GM12878 (cell line): Measurements from ENCODE around the gene CASK. TPM values are rescaled to one million over a fixed set of nuclear protein-coding genes. Genes with fewer than 3 reads are reported as not detected.

Source experiments
- CBX5 ChIP-seq: sonication (generic); IDR thresholded peaks from 2 replicates; pipeline ENCODE4 v1.6.1; 2016; ENCODE audit warnings: low read depth, moderate library complexity, mild to moderate bottlenecking, inconsistent platforms
- FOS ChIP-seq: IDR thresholded peaks from 3 replicates; pipeline ENCODE4 v1.6.1; 2011; ENCODE audit warnings: borderline replicate concordance; ENCODE audit not compliant: insufficient read length; ENCODE audit errors: extremely low read depth
- SPI1 ChIP-seq: IDR thresholded peaks from 2 replicates; pipeline ENCODE4 v1.6.1; 2011; ENCODE audit warnings: low read depth, mild to moderate bottlenecking, low read length, moderate library complexity, borderline replicate concordance; ENCODE audit not compliant: insufficient read depth
- TARDBP ChIP-seq: IDR thresholded peaks from 2 replicates; pipeline ENCODE4 v1.6.1; 2016; ENCODE audit warnings: borderline replicate concordance
- polyA plus RNA-seq, 11 experiments: library from polyadenylated mRNA; depleted of rRNA in 4 of 11; unstranded in 6 of 11; stranded (reverse) in 5 of 11; fragments of >200 nt; fragmentation: Nextera tagmentation in 4 of 11; fragmentation: Illumina TruSeq in 1 of 11; extraction: Ambion mirVana in 4 of 11; extraction: Trizol in 1 of 11; gene quantifications; 1 replicate in 1 of 11; 2 replicates in 10 of 11; pipeline versions ENCODE4 v1.2.1 to v1.2.3, GENCODE V29; 2011 to 2016; ENCODE audit warnings: inconsistent platforms in 2 of 11, missing spikeins in 2 of 11, low read depth in 1 of 11
- small RNA-seq: library from RNA; depleted of rRNA; stranded (forward); fragments of <200 nt; gene quantifications from one replicate; pipeline ENCODE3, GENCODE V24; 2014
- total RNA-seq, 4 experiments: library from RNA; depleted of rRNA in 3 of 4; stranded (reverse); fragments of >200 nt in 3 of 4; fragmentation: Illumina TruSeq in 1 of 4; extraction: Trizol in 1 of 4; gene quantifications; 2 replicates each; pipeline versions ENCODE4 v1.2.1 to v1.2.3, GENCODE V29; 2013 to 2021
- TF ChIP-seq, protein P1 (sequence below): fragments of 450-650 bp; formaldehyde crosslinking; IDR thresholded peaks from 2 replicates; pipeline ENCODE4 v1.4.0; 2020; ENCODE audit warnings: mild to moderate bottlenecking, moderate library complexity

CASK gene
- total and polyA plus RNA-seq, 10 of the 15 experiments (the other 5 are each of a cell fraction or from before 2014, with no cell fraction given): 0.60 to 45.9 (median 4.8) TPM

DNA sequence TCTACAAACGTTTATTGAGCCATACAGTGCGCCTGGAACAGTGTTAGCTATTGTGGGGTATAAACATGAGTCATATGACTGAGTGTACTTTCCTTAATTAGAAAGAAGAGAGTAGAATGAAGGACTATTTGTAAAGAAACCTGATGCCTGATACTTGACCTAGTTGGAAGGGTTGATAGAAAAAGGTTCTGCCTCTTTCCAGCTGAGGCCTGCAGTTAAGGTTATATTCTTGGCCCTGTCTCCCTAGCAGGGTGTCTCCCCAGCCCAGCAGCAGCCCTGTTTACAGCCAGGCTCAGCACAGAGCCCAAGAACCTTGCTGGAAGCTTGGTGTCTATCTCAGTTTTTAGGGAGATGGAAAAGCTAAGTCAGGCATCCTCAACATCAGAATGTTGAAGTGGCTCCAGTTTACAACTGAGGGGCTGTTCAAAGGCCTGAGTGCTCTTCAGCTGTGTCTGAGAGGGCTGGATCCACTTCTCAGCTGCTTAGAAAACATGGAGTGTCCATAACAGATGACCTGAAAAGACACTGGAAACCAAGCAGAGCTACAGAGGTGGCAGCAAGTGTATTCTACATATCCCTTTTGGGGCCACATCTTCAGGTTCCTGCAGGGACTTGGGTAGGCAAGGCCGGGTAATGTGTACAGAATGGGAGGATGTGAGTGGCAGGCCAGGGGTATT lies 454.6 kb downstream of the CASK start (continued):
- TF ChIP-seq, protein P1, sequence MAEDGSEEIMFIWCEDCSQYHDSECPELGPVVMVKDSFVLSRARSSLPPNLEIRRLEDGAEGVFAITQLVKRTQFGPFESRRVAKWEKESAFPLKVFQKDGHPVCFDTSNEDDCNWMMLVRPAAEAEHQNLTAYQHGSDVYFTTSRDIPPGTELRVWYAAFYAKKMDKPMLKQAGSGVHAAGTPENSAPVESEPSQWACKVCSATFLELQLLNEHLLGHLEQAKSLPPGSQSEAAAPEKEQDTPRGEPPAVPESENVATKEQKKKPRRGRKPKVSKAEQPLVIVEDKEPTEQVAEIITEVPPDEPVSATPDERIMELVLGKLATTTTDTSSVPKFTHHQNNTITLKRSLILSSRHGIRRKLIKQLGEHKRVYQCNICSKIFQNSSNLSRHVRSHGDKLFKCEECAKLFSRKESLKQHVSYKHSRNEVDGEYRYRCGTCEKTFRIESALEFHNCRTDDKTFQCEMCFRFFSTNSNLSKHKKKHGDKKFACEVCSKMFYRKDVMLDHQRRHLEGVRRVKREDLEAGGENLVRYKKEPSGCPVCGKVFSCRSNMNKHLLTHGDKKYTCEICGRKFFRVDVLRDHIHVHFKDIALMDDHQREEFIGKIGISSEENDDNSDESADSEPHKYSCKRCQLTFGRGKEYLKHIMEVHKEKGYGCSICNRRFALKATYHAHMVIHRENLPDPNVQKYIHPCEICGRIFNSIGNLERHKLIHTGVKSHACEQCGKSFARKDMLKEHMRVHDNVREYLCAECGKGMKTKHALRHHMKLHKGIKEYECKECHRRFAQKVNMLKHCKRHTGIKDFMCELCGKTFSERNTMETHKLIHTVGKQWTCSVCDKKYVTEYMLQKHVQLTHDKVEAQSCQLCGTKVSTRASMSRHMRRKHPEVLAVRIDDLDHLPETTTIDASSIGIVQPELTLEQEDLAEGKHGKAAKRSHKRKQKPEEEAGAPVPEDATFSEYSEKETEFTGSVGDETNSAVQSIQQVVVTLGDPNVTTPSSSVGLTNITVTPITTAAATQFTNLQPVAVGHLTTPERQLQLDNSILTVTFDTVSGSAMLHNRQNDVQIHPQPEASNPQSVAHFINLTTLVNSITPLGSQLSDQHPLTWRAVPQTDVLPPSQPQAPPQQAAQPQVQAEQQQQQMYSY (CRISPR knock-in tag): no peak
- no peak for TF ChIP-seq FOS
- TF ChIP-seq TARDBP: no peak
- TF ChIP-seq SPI1: no peak
- no peak for TF ChIP-seq CBX5

Small RNAs within 50 kb of the gene (small RNA-seq; reads per million reads assigned to genes)
- gene AL353691.2 (not detected), gene RN7SL144P (not detected), gene RNU6-1321P (not detected), gene RNU6-202P (not detected)

Other genes with a start within 250 kb of the CASK start
- 0.44 and 0.68 TPM in 2 replicates for gene GPR34, start 234.6 kb downstream of the CASK start, total RNA-seq (2014; rRNA removed)
- 0.28 and 0.58 TPM in 2 replicates for gene GPR34, start 234.6 kb downstream of the CASK start, total RNA-seq (2014; rRNA removed; fragmentation: Illumina TruSeq; extraction: Trizol)
- gene GPR34, start 234.6 kb downstream of the CASK start, total RNA-seq (2021): 0.13 TPM in 2 replicates
- gene GPR34, start 234.6 kb downstream of the CASK start, polyA plus RNA-seq (2011; rRNA removed): not detected in 2 replicates
- gene GPR34, start 234.6 kb downstream of the CASK start, polyA plus RNA-seq (2014; fragmentation: Illumina TruSeq; extraction: Trizol): 0.26 and 0.36 TPM in 2 replicates
- under 1 TPM; 0.26 to 0.84 TPM for gene GPR34, start 234.6 kb downstream of the CASK start, polyA plus RNA-seq (2014; fragmentation: Nextera tagmentation; extraction: Ambion mirVana)
- 0.06 and 0.12 TPM in 2 replicates for gene GPR34, start 234.6 kb downstream of the CASK start, polyA plus RNA-seq (2014; rRNA removed)
- under 1 TPM; 0.28 to 0.60 TPM for gene GPR34, start 234.6 kb downstream of the CASK start, polyA plus RNA-seq (2016; fragmentation: Nextera tagmentation; extraction: Ambion mirVana)
- 0.60 and 0.68 TPM in 2 replicates for gene GPR82, start 199.4 kb downstream of the CASK start, total RNA-seq (2014; rRNA removed)
- gene GPR82, start 199.4 kb downstream of the CASK start, total RNA-seq (2014; rRNA removed; fragmentation: Illumina TruSeq; extraction: Trizol): 0.55 and 0.81 TPM in 2 replicates
- 0.13 and 0.28 TPM in 2 replicates for gene GPR82, start 199.4 kb downstream of the CASK start, total RNA-seq (2021)
- gene GPR82, start 199.4 kb downstream of the CASK start, polyA plus RNA-seq (2011; rRNA removed): 1.7 and 2.3 TPM in 2 replicates
- gene GPR82, start 199.4 kb downstream of the CASK start, polyA plus RNA-seq (2014; fragmentation: Illumina TruSeq; extraction: Trizol): 0.57 and 0.65 TPM in 2 replicates
- gene GPR82, start 199.4 kb downstream of the CASK start, polyA plus RNA-seq (2014; fragmentation: Nextera tagmentation; extraction: Ambion mirVana): 1 to 10 TPM in 1 of 2 experiments, under 1 TPM in 1; 0.47 to 1.1 TPM
- 0.23 and 0.46 TPM in 2 replicates for gene GPR82, start 199.4 kb downstream of the CASK start, polyA plus RNA-seq (2014; rRNA removed)
- gene GPR82, start 199.4 kb downstream of the CASK start, polyA plus RNA-seq (2016; fragmentation: Nextera tagmentation; extraction: Ambion mirVana): under 1 TPM; 0.26 to 0.42 TPM